ENCODE results near the gene LTBP2. TPM values are rescaled to one million over a fixed set of nuclear protein-coding genes. Genes with fewer than 3 reads are reported as not detected.

The LTBP2 gene
- total RNA-seq, 1 experiment from 2014 or later, result 17.4 TPM

GRCh38 chr14:74595006-74595735 lies 16.9 kb downstream of the LTBP2 start:
- Histone ChIP-seq H4K20me1 (ENCODE audit: low read length) (no peaks in the 10 kb centered on the region), H3K36me3 (ENCODE audit: low read depth, low read length) (no peaks in the 10 kb centered on the region), H3K4me1 (ENCODE audit: insufficient read depth, low read length) (peaks cover 4% of the 10 kb centered on the region; the same call in 1 of the 2 replicates), H3F3A (ENCODE audit: low read length, unreplicated experiment) (no peaks in the 10 kb centered on the region), H2AFZ (ENCODE audit: low read length) (no peak overlapping the region), H3K9ac (ENCODE audit: low read length) (no peak overlapping the region), H3K4me2 (ENCODE audit: low read length) (no peak overlapping the region), H3K9me2 (replicated peaks; ENCODE audit: low read length) (no peaks in the 10 kb centered on the region), H3K79me2 (ENCODE audit: low read length) (no peaks in the 10 kb centered on the region), H3K27me3 (ENCODE audit: low read length) (no peaks in the 10 kb centered on the region), H3K9me3 (ENCODE audit: low read length) (no peaks in the 10 kb centered on the region), H3K4me3 (ENCODE audit: low read length) (no peak overlapping the region), H3K27ac (ENCODE audit: low read length) (no peak overlapping the region)
- ChIA-PET POLR2A (ENCODE audit: unreplicated experiment) (no interaction called here), CTCF (no interaction called here)
- DNase-seq (no peak), ATAC-seq (no peak)
- no peak for TF ChIP-seq CTCF (conservative IDR thresholded peaks at IDR 0.05; ENCODE audit: low read depth, low read length)
- intact Hi-C loops (cut with micrococcal nuclease), result no loop called here
- BruUV-seq (replicated peaks), result no TSS peak

- no peaks in the 10 kb centered on the region for H4K20me1 ChIP-seq (ENCODE audit: low read length)
- H3K27ac ChIP-seq (ENCODE audit: low read length), result no peak overlapping the region
- ChIA-PET CTCF (no interaction called here), POLR2A (ENCODE audit: unreplicated experiment) (no interaction called here)
- H3K4me3 ChIP-seq (ENCODE audit: low read length), result no peak overlapping the region
- no peaks in the 10 kb centered on the region for H3K36me3 ChIP-seq (ENCODE audit: low read depth, low read length)
- no peaks in the 10 kb centered on the region for H3K79me2 ChIP-seq (ENCODE audit: low read length)
- intact Hi-C loops (cut with micrococcal nuclease), result no loop called here
- H3F3A ChIP-seq (ENCODE audit: low read length, unreplicated experiment), result no peaks in the 10 kb centered on the region
- H3K9me2 ChIP-seq (replicated peaks; ENCODE audit: low read length), result no peaks in the 10 kb centered on the region
- ATAC-seq, result no peak
- H3K4me2 ChIP-seq (ENCODE audit: low read length), result no peak overlapping the region
- TF ChIP-seq EZH2 (IDR thresholded peaks at IDR 0.05; ENCODE audit: low read length, unreplicated experiment), result no peak
- no peak for TF ChIP-seq CTCF (conservative IDR thresholded peaks at IDR 0.05; ENCODE audit: low read depth, low read length)
- no peak for TF ChIP-seq EZH2phosphoT487 (IDR thresholded peaks at IDR 0.05; ENCODE audit: borderline replicate concordance, low read length)
- BruUV-seq (replicated peaks), result no TSS peak
- no peaks in the 10 kb centered on the region for H3K27me3 ChIP-seq (ENCODE audit: low read length)
- H3K9ac ChIP-seq (ENCODE audit: low read length), result no peak overlapping the region
- no peaks in the 10 kb centered on the region for H3K9me3 ChIP-seq (ENCODE audit: low read length)
- H2AFZ ChIP-seq (ENCODE audit: low read length), result no peak overlapping the region
- DNase-seq, result no peak
- peaks cover 4% of the 10 kb centered on the region; the same call in 1 of the 2 replicates for H3K4me1 ChIP-seq (ENCODE audit: insufficient read depth, low read length)
These were observed 17.4 kb downstream of the LTBP2 start for GRCh38 chr14:74594606-74595005.

DNA sequence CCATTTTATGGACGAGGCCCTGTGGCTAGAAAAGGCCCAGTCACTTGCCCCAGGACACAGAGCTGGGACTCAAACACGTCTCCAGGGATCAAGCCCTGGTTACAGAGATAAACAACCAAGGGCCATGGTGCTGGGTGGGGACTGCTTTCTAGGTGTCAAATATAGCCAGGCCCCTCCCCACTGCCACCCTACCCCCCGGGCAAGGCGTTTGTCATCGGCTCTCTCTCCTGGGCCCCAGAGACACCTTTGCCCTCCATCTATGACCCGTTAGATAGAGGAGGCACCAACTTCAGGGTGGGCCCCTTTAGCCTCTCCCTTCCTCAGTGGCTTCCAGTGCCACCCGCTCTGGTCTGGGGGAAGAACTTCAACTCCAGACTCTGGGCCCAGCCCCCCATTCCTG lies 18.0 kb downstream of the LTBP2 start:
- DNase-seq (no peak), ATAC-seq (no peak)
- no peaks in the 10 kb centered on the region for H3K9me2 ChIP-seq (replicated peaks; ENCODE audit: low read length)
- no peaks in the 10 kb centered on the region for H3K36me3 ChIP-seq (ENCODE audit: low read depth, low read length)
- peaks cover 4% of the 10 kb centered on the region; the same call in 1 of the 2 replicates for H3K4me1 ChIP-seq (ENCODE audit: insufficient read depth, low read length)
- H3K27ac ChIP-seq (ENCODE audit: low read length), result no peak overlapping the region
- no TSS peak for BruUV-seq (replicated peaks)
- no peaks in the 10 kb centered on the region for H3F3A ChIP-seq (ENCODE audit: low read length, unreplicated experiment)
- ChIA-PET CTCF (no interaction called here), POLR2A (ENCODE audit: unreplicated experiment) (no interaction called here)
- H3K27me3 ChIP-seq (ENCODE audit: low read length), result no peaks in the 10 kb centered on the region
- H4K20me1 ChIP-seq (ENCODE audit: low read length), result no peaks in the 10 kb centered on the region
- H3K4me2 ChIP-seq (ENCODE audit: low read length), result no peak overlapping the region
- intact Hi-C loops (cut with micrococcal nuclease), result no loop called here
- H3K9me3 ChIP-seq (ENCODE audit: low read length), result no peaks in the 10 kb centered on the region
- no peaks in the 10 kb centered on the region for H3K79me2 ChIP-seq (ENCODE audit: low read length)
- H3K4me3 ChIP-seq (ENCODE audit: low read length), result no peak overlapping the region
- H3K9ac ChIP-seq (ENCODE audit: low read length), result no peak overlapping the region
- no peak overlapping the region for H2AFZ ChIP-seq (ENCODE audit: low read length)
- TF ChIP-seq EZH2phosphoT487 (IDR thresholded peaks at IDR 0.05; ENCODE audit: borderline replicate concordance, low read length) (no peak), CTCF (conservative IDR thresholded peaks at IDR 0.05; ENCODE audit: low read depth, low read length) (no peak), EZH2 (IDR thresholded peaks at IDR 0.05; ENCODE audit: low read length, unreplicated experiment) (no peak)
